SK-N-SH treated with all-trans-retinoic acid at 6 μM for 48 hours (cell line): Measurements from ENCODE around the gene SCIN.

Experiments
- ATAC-seq: fragments of 200-7000 bp; cut with Tn5 transposase; 3 replicates; pipeline ENCODE4 v1.9.1; 2020; ENCODE audit warnings: mild to moderate bottlenecking, moderate library complexity
- ARNTL ChIP-seq: fragments of 450-650 bp; formaldehyde crosslinking; IDR thresholded peaks from 2 replicates; pipeline ENCODE4 v1.5.0; 2020; ENCODE audit warnings: low read depth, mild to moderate bottlenecking, moderate library complexity, borderline replicate concordance
- BACH2 ChIP-seq: fragments of 250-450 bp; sonication (Bioruptor Pico); IDR thresholded peaks from 2 replicates; pipeline ENCODE4 v1.9.0; 2021; ENCODE audit warnings: mild to moderate bottlenecking, borderline replicate concordance
- CREB5 ChIP-seq: fragments of 250-450 bp; sonication (Bioruptor Pico); IDR thresholded peaks from 2 replicates; pipeline ENCODE4 v1.5.1; 2020; ENCODE audit warnings: low read depth, mild to moderate bottlenecking, moderate library complexity
- CSDC2 ChIP-seq: fragments of 250-450 bp; sonication (Bioruptor Pico); IDR thresholded peaks from 2 replicates; pipeline ENCODE4 v1.5.0; 2020; ENCODE audit warnings: mild to moderate bottlenecking, moderate library complexity
- ESRRG ChIP-seq: fragments of 250-450 bp; sonication (Bioruptor Pico); IDR thresholded peaks from 2 replicates; pipeline ENCODE4 v1.6.1; 2021; ENCODE audit warnings: mild to moderate bottlenecking
- GLIS3 ChIP-seq: fragments of 250-450 bp; sonication (Bioruptor Pico); IDR thresholded peaks from 2 replicates; pipeline ENCODE4 v1.5.0; 2020; ENCODE audit warnings: mild to moderate bottlenecking, moderate library complexity
- ISL1 ChIP-seq: fragments of 250-450 bp; sonication (Bioruptor Pico); IDR thresholded peaks from 2 replicates; pipeline ENCODE4 v2.1.2; 2022; ENCODE audit warnings: mild to moderate bottlenecking, moderate library complexity
- OSR1 ChIP-seq: fragments of 250-450 bp; sonication (Bioruptor Pico); IDR thresholded peaks from 2 replicates; pipeline ENCODE4 v1.8.0; 2022; ENCODE audit warnings: moderate library complexity, mild to moderate bottlenecking, inconsistent platforms
- PPARA ChIP-seq: fragments of 250-450 bp; sonication (Bioruptor Pico); IDR thresholded peaks from 2 replicates; pipeline ENCODE4 v1.5.0; 2020; ENCODE audit warnings: mild to moderate bottlenecking, borderline replicate concordance
- RARB ChIP-seq: fragments of 250-450 bp; sonication (Bioruptor Pico); IDR thresholded peaks from 2 replicates; pipeline ENCODE4 v1.8.0; 2021; ENCODE audit warnings: mild to moderate bottlenecking, moderate library complexity
- SNAI2 ChIP-seq: fragments of 250-450 bp; sonication (Bioruptor Pico); IDR thresholded peaks from 2 replicates; pipeline ENCODE4 v1.5.0; 2020; ENCODE audit warnings: mild to moderate bottlenecking, moderate library complexity
- TCF4 ChIP-seq: fragments of 250-450 bp; sonication (Bioruptor Pico); IDR thresholded peaks from 2 replicates; pipeline ENCODE4 v1.8.0; 2021; ENCODE audit warnings: mild to moderate bottlenecking, moderate library complexity, borderline replicate concordance
- TOX ChIP-seq: fragments of 250-450 bp; sonication (Bioruptor Pico); IDR thresholded peaks from 2 replicates; pipeline ENCODE4 v1.8.0; 2021; ENCODE audit warnings: mild to moderate bottlenecking, moderate library complexity, borderline replicate concordance
- ZC3H10 ChIP-seq: fragments of 250-450 bp; sonication (Bioruptor Pico); IDR thresholded peaks from 2 replicates; pipeline ENCODE4 v1.5.1; 2021; ENCODE audit warnings: mild to moderate bottlenecking, moderate library complexity
- ZFP3 ChIP-seq: fragments of 250-450 bp; sonication (Bioruptor Pico); IDR thresholded peaks from 2 replicates; pipeline ENCODE4 v1.5.0; 2020; ENCODE audit warnings: mild to moderate bottlenecking, moderate library complexity
- ZFP30 ChIP-seq: fragments of 450-650 bp; formaldehyde crosslinking; IDR thresholded peaks from 2 replicates; pipeline ENCODE4 v1.5.0; 2022; ENCODE audit warnings: mild to moderate bottlenecking, moderate library complexity
- ZNF565 ChIP-seq: fragments of 450-650 bp; formaldehyde crosslinking; conservative IDR thresholded peaks from 2 replicates; pipeline ENCODE4 v1.5.0; 2020; ENCODE audit warnings: low read depth, mild to moderate bottlenecking, moderate library complexity
- ZNF8 ChIP-seq: fragments of 450-650 bp; formaldehyde crosslinking; IDR thresholded peaks from 2 replicates; pipeline ENCODE4 v1.5.0; 2020; ENCODE audit warnings: mild to moderate bottlenecking, moderate library complexity
- TF ChIP-seq, protein P1 (sequence below): fragments of 250-450 bp; sonication (Bioruptor Pico); IDR thresholded peaks from 2 replicates; pipeline ENCODE4 v1.5.0; 2020; ENCODE audit warnings: mild to moderate bottlenecking, moderate library complexity
- TF ChIP-seq, protein P2 (sequence below): fragments of 250-450 bp; sonication (Bioruptor Pico); IDR thresholded peaks from 2 replicates; pipeline ENCODE4 v1.8.0; 2020; ENCODE audit warnings: mild to moderate bottlenecking, moderate library complexity, borderline replicate concordance

Gene SCIN

GRCh38 chr7:12629816-12630512, 59.4 kb downstream of the SCIN start (continued):
- TF ChIP-seq PPARA (no peak), ARNTL (no peak), ZC3H10 (CRISPR knock-in tag) (no peak), ZFP3 (CRISPR knock-in tag) (no peak), OSR1 (CRISPR knock-in tag) (no peak), ESRRG (no peak), CREB5 (CRISPR knock-in tag) (no peak), RARB (CRISPR knock-in tag) (no peak), TOX (CRISPR knock-in tag) (no peak), CSDC2 (CRISPR knock-in tag) (no peak), GLIS3 (CRISPR knock-in tag) (no peak)

- no peak; the same call in 1 of the 2 replicates for TF ChIP-seq ISL1 (CRISPR knock-in tag)
- TF ChIP-seq TCF4: peak; percentile 45; the same call in 1 of the 2 replicates
- ATAC-seq: no peak
Observed at GRCh38 chr7:12630513-12630819, 59.9 kb downstream of the SCIN start.

DNA sequence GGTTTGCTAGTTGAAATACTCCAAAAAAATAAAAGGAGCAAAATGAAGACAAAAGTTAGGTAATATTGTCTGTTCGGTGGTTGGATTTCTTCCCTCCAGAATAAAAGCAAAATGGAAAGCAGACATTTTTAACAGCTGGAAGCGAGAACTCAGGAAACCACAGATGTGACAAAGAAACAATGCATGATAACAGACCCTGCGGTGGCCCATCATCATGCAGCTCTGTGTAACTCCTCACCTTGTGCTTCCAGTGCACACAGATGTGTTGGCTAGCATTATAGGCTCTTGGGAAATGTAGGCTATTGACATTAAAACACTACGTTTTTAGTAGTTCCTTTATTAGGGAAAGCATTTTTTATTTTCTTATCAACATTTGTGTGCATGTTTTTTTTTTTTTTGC, 63.1 kb downstream of the SCIN start:
- TF ChIP-seq ZC3H10 (CRISPR knock-in tag) (no peak), ZNF565 (no peak), CSDC2 (CRISPR knock-in tag) (no peak), OSR1 (CRISPR knock-in tag) (no peak), RARB (CRISPR knock-in tag) (no peak), BACH2 (CRISPR knock-in tag) (no peak), CREB5 (CRISPR knock-in tag) (no peak), ZFP30 (CRISPR knock-in tag) (no peak), SNAI2 (CRISPR knock-in tag) (no peak), ZNF8 (no peak)
- TF ChIP-seq, protein P1, sequence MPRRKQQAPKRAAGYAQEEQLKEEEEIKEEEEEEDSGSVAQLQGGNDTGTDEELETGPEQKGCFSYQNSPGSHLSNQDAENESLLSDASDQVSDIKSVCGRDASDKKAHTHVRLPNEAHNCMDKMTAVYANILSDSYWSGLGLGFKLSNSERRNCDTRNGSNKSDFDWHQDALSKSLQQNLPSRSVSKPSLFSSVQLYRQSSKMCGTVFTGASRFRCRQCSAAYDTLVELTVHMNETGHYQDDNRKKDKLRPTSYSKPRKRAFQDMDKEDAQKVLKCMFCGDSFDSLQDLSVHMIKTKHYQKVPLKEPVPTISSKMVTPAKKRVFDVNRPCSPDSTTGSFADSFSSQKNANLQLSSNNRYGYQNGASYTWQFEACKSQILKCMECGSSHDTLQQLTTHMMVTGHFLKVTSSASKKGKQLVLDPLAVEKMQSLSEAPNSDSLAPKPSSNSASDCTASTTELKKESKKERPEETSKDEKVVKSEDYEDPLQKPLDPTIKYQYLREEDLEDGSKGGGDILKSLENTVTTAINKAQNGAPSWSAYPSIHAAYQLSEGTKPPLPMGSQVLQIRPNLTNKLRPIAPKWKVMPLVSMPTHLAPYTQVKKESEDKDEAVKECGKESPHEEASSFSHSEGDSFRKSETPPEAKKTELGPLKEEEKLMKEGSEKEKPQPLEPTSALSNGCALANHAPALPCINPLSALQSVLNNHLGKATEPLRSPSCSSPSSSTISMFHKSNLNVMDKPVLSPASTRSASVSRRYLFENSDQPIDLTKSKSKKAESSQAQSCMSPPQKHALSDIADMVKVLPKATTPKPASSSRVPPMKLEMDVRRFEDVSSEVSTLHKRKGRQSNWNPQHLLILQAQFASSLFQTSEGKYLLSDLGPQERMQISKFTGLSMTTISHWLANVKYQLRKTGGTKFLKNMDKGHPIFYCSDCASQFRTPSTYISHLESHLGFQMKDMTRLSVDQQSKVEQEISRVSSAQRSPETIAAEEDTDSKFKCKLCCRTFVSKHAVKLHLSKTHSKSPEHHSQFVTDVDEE (CRISPR knock-in tag): no peak
- ATAC-seq: no peak

DNA sequence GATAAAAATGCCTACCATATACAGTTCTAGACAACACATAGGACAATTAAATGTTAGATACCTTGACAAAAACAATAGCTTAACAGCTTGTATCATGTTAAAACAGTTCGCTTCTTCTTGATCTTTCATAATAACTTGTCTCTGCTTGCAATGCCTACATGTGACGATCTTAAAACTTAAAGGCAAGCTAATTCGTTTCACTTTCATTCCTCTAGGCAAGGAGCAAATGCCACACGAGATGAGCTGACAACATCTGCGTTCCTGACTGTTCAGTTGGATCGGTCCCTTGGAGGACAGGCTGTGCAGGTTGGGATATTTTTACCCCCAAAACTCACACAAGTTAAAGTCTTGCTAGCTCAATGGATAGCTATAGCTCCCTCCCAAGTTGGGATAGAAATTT, 65.3 kb downstream of the SCIN start:
- ATAC-seq: no peak
- TF ChIP-seq, protein P2, sequence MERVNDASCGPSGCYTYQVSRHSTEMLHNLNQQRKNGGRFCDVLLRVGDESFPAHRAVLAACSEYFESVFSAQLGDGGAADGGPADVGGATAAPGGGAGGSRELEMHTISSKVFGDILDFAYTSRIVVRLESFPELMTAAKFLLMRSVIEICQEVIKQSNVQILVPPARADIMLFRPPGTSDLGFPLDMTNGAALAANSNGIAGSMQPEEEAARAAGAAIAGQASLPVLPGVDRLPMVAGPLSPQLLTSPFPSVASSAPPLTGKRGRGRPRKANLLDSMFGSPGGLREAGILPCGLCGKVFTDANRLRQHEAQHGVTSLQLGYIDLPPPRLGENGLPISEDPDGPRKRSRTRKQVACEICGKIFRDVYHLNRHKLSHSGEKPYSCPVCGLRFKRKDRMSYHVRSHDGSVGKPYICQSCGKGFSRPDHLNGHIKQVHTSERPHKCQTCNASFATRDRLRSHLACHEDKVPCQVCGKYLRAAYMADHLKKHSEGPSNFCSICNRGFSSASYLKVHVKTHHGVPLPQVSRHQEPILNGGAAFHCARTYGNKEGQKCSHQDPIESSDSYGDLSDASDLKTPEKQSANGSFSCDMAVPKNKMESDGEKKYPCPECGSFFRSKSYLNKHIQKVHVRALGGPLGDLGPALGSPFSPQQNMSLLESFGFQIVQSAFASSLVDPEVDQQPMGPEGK (CRISPR knock-in tag): no peak
- TF ChIP-seq ZNF565 (no peak), ZC3H10 (CRISPR knock-in tag) (no peak), RARB (CRISPR knock-in tag) (no peak), ZNF8 (no peak)
- TF ChIP-seq, protein P1 (CRISPR knock-in tag): no peak
